ENCODE measurements around the gene PVALB. TPM values are rescaled to one million over a fixed set of nuclear protein-coding genes. Genes with fewer than 3 reads are reported as not detected.

PVALB gene
- total RNA-seq, 1 experiment from 2014 or later: not detected

DNA sequence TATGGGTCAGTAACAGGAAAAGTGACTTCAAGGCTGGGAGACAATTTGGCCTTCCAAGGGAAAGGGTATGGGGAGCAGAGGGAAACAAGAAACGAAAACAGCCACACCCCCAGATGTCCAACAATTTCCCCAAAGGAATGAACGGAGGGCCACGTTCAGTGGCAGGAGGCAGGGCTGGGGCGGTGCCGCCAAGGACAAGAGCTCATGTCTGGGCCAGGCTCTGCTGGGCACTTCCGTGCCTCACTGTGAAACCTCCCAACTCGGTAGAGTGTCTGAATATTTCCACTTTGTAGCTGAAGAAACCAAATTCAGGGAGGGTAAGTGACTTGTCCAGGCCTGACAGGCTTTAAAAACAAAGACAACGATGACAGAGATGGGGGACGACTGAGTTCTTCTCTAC, 52.8 kb downstream of the PVALB start:
- RAD21 ChIA-PET (ENCODE audit: low non-redundant PET in 1 of 2, low total read pairs in 2 of 2, uncharacterized antibody in 2 of 2, unreplicated experiment in 2 of 2): no interaction called here
- Histone ChIP-seq H3K27me3 (ENCODE audit: insufficient read depth, low read length) (no peaks in the 10 kb centered on the region), H3K79me2 (ENCODE audit: insufficient read depth, low read length) (no peaks in the 10 kb centered on the region), H4K20me1 (ENCODE audit: insufficient read depth) (no peaks in the 10 kb centered on the region), H2AFZ (ENCODE audit: low read depth, low read length, poor library complexity, severe bottlenecking) (no peak overlapping the region), H3K9ac (ENCODE audit: low read length) (no peak overlapping the region), H3K4me2 (ENCODE audit: low read length) (no peak overlapping the region), H3K9me2 (ENCODE audit: insufficient read depth) (no peaks in the 10 kb centered on the region), H3K27ac (ENCODE audit: low read depth, low read length) (no peak overlapping the region), H3K36me3 (ENCODE audit: control insufficient read depth in 1 of 2, insufficient read depth in 2 of 2, low read length in 2 of 2) (no peaks in the 10 kb centered on the region; a peak in 1 of 4 replicates), H3K4me1 (ENCODE audit: control insufficient read depth in 1 of 2, insufficient read depth in 2 of 2, low read length in 2 of 2) (peaks cover 0 to 7% of the 10 kb centered on the region in 2 experiments; a peak in 1 of 4 replicates), H3K4me3 (replicated peaks in 1 of 2; ENCODE audit: low read depth in 1 of 2, low read length in 2 of 2) (no peak overlapping the region), H3K9me3 (ENCODE audit: control insufficient read depth in 1 of 2, insufficient read depth in 1 of 2, low read depth in 1 of 2, low read length in 2 of 2) (no peaks in the 10 kb centered on the region)
- CTCF ChIA-PET: interaction anchor here (0.9 to 1.0 kb wide), 2 partner anchors 9 to 11 kb away, joined by 3 to 4 read pairs; no protein-coding TSS in a partner anchor
- BruUV-seq (replicated peaks): no TSS peak
- DNase-seq (ENCODE audit: low read depth, low spot score) (no peak), ATAC-seq (no peak)
- TF ChIP-seq POLR2A (IDR thresholded peaks at IDR 0.05; ENCODE audit: borderline replicate concordance, extremely low read depth, insufficient read depth, insufficient read length): no peak
- TF ChIP-seq, protein P1, sequence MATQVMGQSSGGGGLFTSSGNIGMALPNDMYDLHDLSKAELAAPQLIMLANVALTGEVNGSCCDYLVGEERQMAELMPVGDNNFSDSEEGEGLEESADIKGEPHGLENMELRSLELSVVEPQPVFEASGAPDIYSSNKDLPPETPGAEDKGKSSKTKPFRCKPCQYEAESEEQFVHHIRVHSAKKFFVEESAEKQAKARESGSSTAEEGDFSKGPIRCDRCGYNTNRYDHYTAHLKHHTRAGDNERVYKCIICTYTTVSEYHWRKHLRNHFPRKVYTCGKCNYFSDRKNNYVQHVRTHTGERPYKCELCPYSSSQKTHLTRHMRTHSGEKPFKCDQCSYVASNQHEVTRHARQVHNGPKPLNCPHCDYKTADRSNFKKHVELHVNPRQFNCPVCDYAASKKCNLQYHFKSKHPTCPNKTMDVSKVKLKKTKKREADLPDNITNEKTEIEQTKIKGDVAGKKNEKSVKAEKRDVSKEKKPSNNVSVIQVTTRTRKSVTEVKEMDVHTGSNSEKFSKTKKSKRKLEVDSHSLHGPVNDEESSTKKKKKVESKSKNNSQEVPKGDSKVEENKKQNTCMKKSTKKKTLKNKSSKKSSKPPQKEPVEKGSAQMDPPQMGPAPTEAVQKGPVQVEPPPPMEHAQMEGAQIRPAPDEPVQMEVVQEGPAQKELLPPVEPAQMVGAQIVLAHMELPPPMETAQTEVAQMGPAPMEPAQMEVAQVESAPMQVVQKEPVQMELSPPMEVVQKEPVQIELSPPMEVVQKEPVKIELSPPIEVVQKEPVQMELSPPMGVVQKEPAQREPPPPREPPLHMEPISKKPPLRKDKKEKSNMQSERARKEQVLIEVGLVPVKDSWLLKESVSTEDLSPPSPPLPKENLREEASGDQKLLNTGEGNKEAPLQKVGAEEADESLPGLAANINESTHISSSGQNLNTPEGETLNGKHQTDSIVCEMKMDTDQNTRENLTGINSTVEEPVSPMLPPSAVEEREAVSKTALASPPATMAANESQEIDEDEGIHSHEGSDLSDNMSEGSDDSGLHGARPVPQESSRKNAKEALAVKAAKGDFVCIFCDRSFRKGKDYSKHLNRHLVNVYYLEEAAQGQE (IDR thresholded peaks at IDR 0.05; ENCODE audit: low read depth): no peak
- TF ChIP-seq, protein P2, sequence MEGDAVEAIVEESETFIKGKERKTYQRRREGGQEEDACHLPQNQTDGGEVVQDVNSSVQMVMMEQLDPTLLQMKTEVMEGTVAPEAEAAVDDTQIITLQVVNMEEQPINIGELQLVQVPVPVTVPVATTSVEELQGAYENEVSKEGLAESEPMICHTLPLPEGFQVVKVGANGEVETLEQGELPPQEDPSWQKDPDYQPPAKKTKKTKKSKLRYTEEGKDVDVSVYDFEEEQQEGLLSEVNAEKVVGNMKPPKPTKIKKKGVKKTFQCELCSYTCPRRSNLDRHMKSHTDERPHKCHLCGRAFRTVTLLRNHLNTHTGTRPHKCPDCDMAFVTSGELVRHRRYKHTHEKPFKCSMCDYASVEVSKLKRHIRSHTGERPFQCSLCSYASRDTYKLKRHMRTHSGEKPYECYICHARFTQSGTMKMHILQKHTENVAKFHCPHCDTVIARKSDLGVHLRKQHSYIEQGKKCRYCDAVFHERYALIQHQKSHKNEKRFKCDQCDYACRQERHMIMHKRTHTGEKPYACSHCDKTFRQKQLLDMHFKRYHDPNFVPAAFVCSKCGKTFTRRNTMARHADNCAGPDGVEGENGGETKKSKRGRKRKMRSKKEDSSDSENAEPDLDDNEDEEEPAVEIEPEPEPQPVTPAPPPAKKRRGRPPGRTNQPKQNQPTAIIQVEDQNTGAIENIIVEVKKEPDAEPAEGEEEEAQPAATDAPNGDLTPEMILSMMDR (IDR thresholded peaks at IDR 0.05 in 2 of 3, conservative IDR thresholded peaks at IDR 0.05 in 1 of 3; ENCODE audit: borderline replicate concordance in 1 of 3, insufficient read depth in 1 of 3, low read depth in 2 of 3, low read length in 2 of 3): no peak
- TF ChIP-seq ELF1 (IDR thresholded peaks at IDR 0.05; ENCODE audit: borderline replicate concordance, low read depth): no peak
- no peak for TF ChIP-seq CBX3 (IDR thresholded peaks at IDR 0.05; ENCODE audit: low read depth)
- TF ChIP-seq, protein P3, sequence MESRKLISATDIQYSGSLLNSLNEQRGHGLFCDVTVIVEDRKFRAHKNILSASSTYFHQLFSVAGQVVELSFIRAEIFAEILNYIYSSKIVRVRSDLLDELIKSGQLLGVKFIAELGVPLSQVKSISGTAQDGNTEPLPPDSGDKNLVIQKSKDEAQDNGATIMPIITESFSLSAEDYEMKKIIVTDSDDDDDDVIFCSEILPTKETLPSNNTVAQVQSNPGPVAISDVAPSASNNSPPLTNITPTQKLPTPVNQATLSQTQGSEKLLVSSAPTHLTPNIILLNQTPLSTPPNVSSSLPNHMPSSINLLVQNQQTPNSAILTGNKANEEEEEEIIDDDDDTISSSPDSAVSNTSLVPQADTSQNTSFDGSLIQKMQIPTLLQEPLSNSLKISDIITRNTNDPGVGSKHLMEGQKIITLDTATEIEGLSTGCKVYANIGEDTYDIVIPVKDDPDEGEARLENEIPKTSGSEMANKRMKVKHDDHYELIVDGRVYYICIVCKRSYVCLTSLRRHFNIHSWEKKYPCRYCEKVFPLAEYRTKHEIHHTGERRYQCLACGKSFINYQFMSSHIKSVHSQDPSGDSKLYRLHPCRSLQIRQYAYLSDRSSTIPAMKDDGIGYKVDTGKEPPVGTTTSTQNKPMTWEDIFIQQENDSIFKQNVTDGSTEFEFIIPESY (IDR thresholded peaks at IDR 0.05; ENCODE audit: extremely low read depth, insufficient replicate concordance, low read length): no peak
- TF ChIP-seq, protein P4, sequence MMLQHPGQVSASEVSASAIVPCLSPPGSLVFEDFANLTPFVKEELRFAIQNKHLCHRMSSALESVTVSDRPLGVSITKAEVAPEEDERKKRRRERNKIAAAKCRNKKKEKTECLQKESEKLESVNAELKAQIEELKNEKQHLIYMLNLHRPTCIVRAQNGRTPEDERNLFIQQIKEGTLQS (IDR thresholded peaks at IDR 0.05): no peak
- intact Hi-C loops (cut with micrococcal nuclease): no loop called here
- POLR2A ChIA-PET: no interaction called here

Data from HCT116 (cell line).